K562 (cell line): ENCODE results near the gene EPB41L1. TPM values are rescaled to one million over a fixed set of nuclear protein-coding genes. Genes with fewer than 3 reads are reported as not detected.

Experiments
- ATAC-seq: fragments of 200-7000 bp; cut with Tn5 transposase; 3 replicates; pipeline ENCODE4 v1.9.1; 2020; ENCODE audit warnings: moderate library complexity
- BruUV-seq: library from RNA; stranded (reverse); fragments of 400-500 nt; replicated peaks from 2 replicates; lab custom pipeline; 2021; lab: Mats Ljungman, UMichigan
- CTCF ChIA-PET: fragments of 300-600 bp; formaldehyde crosslinking; extraction: SDS; loops from one replicate; lab custom pipeline; 2021; ENCODE audit warnings: low intra/inter-chr PET ratio; lab: Yijun Ruan, JAX
- POLR2A ChIA-PET: fragments of 300-600, 350-650 bp; sonication (Branson Sonifier 250); formaldehyde crosslinking; extraction: SDS; loops from one replicate; lab custom pipeline; 2021; ENCODE audit warnings: antibody characterized with exemption, inconsistent platforms; lab: Yijun Ruan, JAX
- DNase-seq, 4 experiments: peaks; one replicate each; pipeline versions ENCODE4 v3.0.0 to v3.0.0-alpha.2; 2011 to 2018; ENCODE audit warnings: low spot score in 3 of 4, mixed read lengths in 3 of 4; ENCODE audit errors: extremely low read depth in 1 of 4
- FAIRE-seq: peaks from 2 replicates; lab custom pipeline; 2011; peaks lifted over from hg19 to GRCh38; lab: Jason Lieb, UNC
- H2AFZ ChIP-seq: 2 replicates; pipeline ENCODE4 v1.6.0; 2011; ENCODE audit warnings: low read depth, low read length, control low read depth, inconsistent platforms
- H3K27ac ChIP-seq: fragments of 200-600 bp; 3 replicates; pipeline ENCODE4 v1.8.0; 2011; ENCODE audit warnings: low read depth, mild to moderate bottlenecking, control low read depth, inconsistent platforms, low read length, moderate library complexity, mixed read lengths; ENCODE audit errors: extremely low read depth
- H3K27me3 ChIP-seq, 2 experiments: fragments of 300-600 bp in 1 of 2; 2 replicates in 1 of 2; 3 replicates in 1 of 2; pipeline versions ENCODE4 v1.6.0 to v1.8.0; 2011; ENCODE audit warnings: inconsistent platforms in 2 of 2, low read length in 2 of 2, mild to moderate bottlenecking in 1 of 2, mixed read lengths in 1 of 2, moderate library complexity in 1 of 2; ENCODE audit not compliant: control insufficient read depth in 2 of 2, insufficient read depth in 2 of 2
- H3K36me3 ChIP-seq: fragments of 300-600 bp; 3 replicates; pipeline ENCODE4 v1.8.0; 2011; ENCODE audit warnings: mild to moderate bottlenecking, low read length, inconsistent platforms; ENCODE audit not compliant: control insufficient read depth, insufficient read depth
- H3K4me1 ChIP-seq, 2 experiments: fragments of 200-600 bp in 1 of 2; replicated peaks in 1 of 2; 2 replicates in 1 of 2; 3 replicates in 1 of 2; pipeline versions ENCODE4 v1.5.1 to v1.8.0; 2011; ENCODE audit warnings: inconsistent platforms in 2 of 2, low read length in 2 of 2, mild to moderate bottlenecking in 1 of 2, mixed read lengths in 1 of 2, moderate library complexity in 1 of 2; ENCODE audit not compliant: control insufficient read depth in 2 of 2, insufficient read depth in 2 of 2
- H3K4me2 ChIP-seq: 2 replicates; pipeline ENCODE4 v1.6.1; 2011; ENCODE audit warnings: low read length, control low read depth, inconsistent platforms, mixed read lengths; ENCODE audit not compliant: insufficient read depth
- H3K4me3 ChIP-seq: fragments of 200-600 bp; sonication (generic), shearing (Covaris generic); 2 replicates; pipeline ENCODE4 v1.5.1; 2016; ENCODE audit warnings: control low read depth, inconsistent platforms
- H3K79me2 ChIP-seq: fragments of 200-600 bp; 3 replicates; pipeline ENCODE4 v1.8.0; 2011; ENCODE audit warnings: low read length, inconsistent platforms; ENCODE audit not compliant: control insufficient read depth, insufficient read depth
- H3K9ac ChIP-seq, 2 experiments: 2 replicates each; pipeline versions ENCODE4 v1.6.0 to v1.6.1; 2011; ENCODE audit warnings: low read depth in 2 of 2, low read length in 2 of 2, control low read depth in 1 of 2, inconsistent platforms in 1 of 2, mild to moderate bottlenecking in 1 of 2, mixed read lengths in 1 of 2; ENCODE audit not compliant: insufficient read depth in 1 of 2
- H3K9me1 ChIP-seq: one replicate; pipeline ENCODE4 v1.6.0; 2011; ENCODE audit warnings: inconsistent platforms, mild to moderate bottlenecking, low read length, moderate library complexity; ENCODE audit not compliant: control insufficient read depth, insufficient read depth
- H3K9me3 ChIP-seq: replicated peaks from 2 replicates; pipeline ENCODE4 v1.5.1; 2011; ENCODE audit warnings: low read depth, low read length, inconsistent platforms; ENCODE audit not compliant: control insufficient read depth, insufficient read depth
- H4K20me1 ChIP-seq: replicated peaks from 2 replicates; pipeline ENCODE4 v1.6.1; 2011; ENCODE audit warnings: low read length, inconsistent platforms, mixed read lengths; ENCODE audit not compliant: control insufficient read depth, insufficient read depth
- CBX3 ChIP-seq, 2 experiments: IDR thresholded peaks; 1 replicate in 1 of 2; 2 replicates in 1 of 2; pipeline ENCODE4 v1.6.1; 2012; ENCODE audit warnings: inconsistent platforms in 2 of 2, low read length in 2 of 2, borderline replicate concordance in 1 of 2, control low read depth in 1 of 2
- CTCF ChIP-seq, 3 experiments: IDR thresholded peaks in 2 of 3; conservative IDR thresholded peaks in 1 of 3; 2 replicates each; pipeline ENCODE4 v1.5.1; 2011 to 2012; ENCODE audit warnings: low read length in 3 of 3, mild to moderate bottlenecking in 3 of 3, control low read depth in 2 of 3, improper control_type of control experiment in 1 of 3, inconsistent platforms in 1 of 3, low read depth in 1 of 3, mixed read lengths in 1 of 3, moderate library complexity in 1 of 3; ENCODE audit not compliant: insufficient read depth in 2 of 3
- KLF10 ChIP-seq: fragments of 250-450 bp; sonication (Bioruptor Pico); IDR thresholded peaks from 2 replicates; pipeline ENCODE4 v1.6.1; 2021; ENCODE audit warnings: matching md5 sums
- POLR3A ChIP-seq: IDR thresholded peaks from 2 replicates; pipeline ENCODE4 v1.6.1; 2011; ENCODE audit warnings: borderline replicate concordance, mild to moderate bottlenecking, moderate library complexity; ENCODE audit not compliant: insufficient read length, insufficient read depth; ENCODE audit errors: extremely low read depth
- ZBTB40 ChIP-seq, 2 experiments: fragments of 450-650 bp in 1 of 2; sonication (generic) in 1 of 2; formaldehyde crosslinking in 1 of 2; IDR thresholded peaks; 2 replicates each; pipeline versions ENCODE4 v1.7.1 to v1.9.0; 2016 to 2022; ENCODE audit warnings: inconsistent platforms in 1 of 2, mild to moderate bottlenecking in 1 of 2, missing genetic modification reagents in 1 of 2
- WGBS: fragments of 100-300 bp; shearing (Covaris generic); methylation state at CpG from one replicate; pipeline ENCODE4 v1.1.6; 2016; ENCODE audit warnings: low coverage, mixed read lengths; ENCODE audit not compliant: insufficient coverage; ENCODE audit errors: missing lambda C conversion rate; 5-methylcytosine and 5-hydroxymethylcytosine counted together
- in situ Hi-C: fragments of 300-500 bp; cut with MboI; formaldehyde crosslinking; loops from 4 replicates; pipeline ENCODE4 v1.15.0; 2018; ENCODE audit warnings: inconsistent platforms, mixed read lengths
- intact Hi-C: fragments of 100-400 bp; cut with micrococcal nuclease; formaldehyde crosslinking; loops from 2 replicates; pipeline ENCODE4 v1.14.2; 2022
- polyA plus RNA-seq, 8 experiments: library from polyadenylated mRNA; depleted of rRNA in 4 of 8; stranded (reverse) in 5 of 8; unstranded in 3 of 8; fragments of >200 nt; fragmentation: Nextera tagmentation in 2 of 8; fragmentation: Illumina TruSeq in 1 of 8; extraction: Ambion mirVana in 2 of 8; extraction: Trizol in 1 of 8; gene quantifications; 2 replicates each; pipeline versions ENCODE4 v1.2.1 to v1.2.3, GENCODE V29; 2011 to 2014; ENCODE audit warnings: inconsistent platforms in 1 of 8, missing spikeins in 1 of 8
- total RNA-seq, 7 experiments: library from RNA; depleted of rRNA in 6 of 7; stranded (reverse); fragments of >200 nt in 6 of 7; fragmentation: Illumina TruSeq in 2 of 7; extraction: Trizol in 2 of 7; gene quantifications; 2 replicates each; pipeline versions ENCODE4 v1.2.1 to v1.2.3, GENCODE V29; 2011 to 2021; ENCODE audit warnings: low replicate concordance in 1 of 7
- TF ChIP-seq, protein P1 (sequence below): sonication (generic); formaldehyde crosslinking; IDR thresholded peaks from 2 replicates; pipeline ENCODE4 v1.8.0; 2022; ENCODE audit warnings: mild to moderate bottlenecking, low read depth, missing genetic modification reagents

EPB41L1 gene
- total and polyA plus RNA-seq, 9 of the 15 experiments (the other 6 are each of a cell fraction or from before 2014, with no cell fraction given) = 0.11 to 4.3 (median 1.3) TPM

DNA sequence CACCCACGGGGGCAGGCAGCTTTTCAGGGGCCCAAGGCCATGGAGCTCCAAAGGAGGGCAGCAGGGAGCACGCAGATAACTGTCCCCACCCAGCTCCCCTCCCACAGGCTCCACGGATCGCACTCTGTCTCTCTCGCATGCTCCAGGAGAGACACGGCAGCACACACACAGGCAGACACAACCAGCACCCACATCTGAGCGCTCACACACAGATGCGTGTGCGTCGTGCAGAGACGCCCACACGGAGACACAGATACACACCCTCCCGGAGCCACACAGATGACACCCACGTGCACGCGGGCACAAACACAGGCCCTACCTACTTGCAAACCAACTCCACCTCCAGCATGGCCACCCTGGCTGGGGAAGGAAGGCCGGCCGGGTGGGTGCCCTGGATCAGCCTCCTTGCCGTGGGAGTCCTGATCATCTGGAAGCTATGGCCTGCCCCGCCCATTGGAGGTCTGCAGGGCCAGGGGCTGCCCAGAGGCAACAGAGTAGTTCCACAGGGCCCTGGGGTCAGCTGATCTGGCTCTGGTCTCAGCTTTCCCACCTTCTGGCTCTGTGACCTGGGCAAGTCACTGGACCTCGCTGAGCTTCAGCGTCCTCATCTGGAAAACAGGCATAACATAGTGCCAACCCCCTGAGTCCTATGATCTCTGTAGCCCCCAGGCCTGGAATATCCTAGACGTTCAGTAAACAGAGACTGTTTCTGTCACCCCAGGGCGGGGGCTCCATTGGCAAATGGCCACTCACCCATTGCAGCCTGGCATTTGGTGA is 113.3 kb downstream of the EPB41L1 start:
- H3K27me3 ChIP-seq = peaks cover 44 to 75% of the 10 kb centered on the region in 2 experiments; a peak in 4 of 5 replicates
- peaks cover 22% of the 10 kb centered on the region; the same call in 1 of the 2 replicates for H4K20me1 ChIP-seq
- peaks cover 0 to 11% of the 10 kb centered on the region in 2 experiments; a peak in 2 of 5 replicates for H3K4me1 ChIP-seq
- H3K9me3 ChIP-seq = no peaks in the 10 kb centered on the region
- intact Hi-C loops = no loop called here
- DNase-seq (peak in 1 of 4 experiments; percentile 17), ATAC-seq (peak; percentile 71), FAIRE-seq (no peak)
- H3K9me1 ChIP-seq = no peaks in the 10 kb centered on the region
- H3K79me2 ChIP-seq = no peaks in the 10 kb centered on the region
- BruUV-seq = no TSS peak
- WGBS = 5% methylated on average over 20 of the region's 24 CpGs
- H3K27ac ChIP-seq = no peak overlapping the region
- peak overlapping the region in 1 of 2 experiments; percentile 73; a peak in 1 of 4 replicates for H3K9ac ChIP-seq
- no peak overlapping the region for H3K4me2 ChIP-seq
- no peak overlapping the region for H3K4me3 ChIP-seq
- ChIA-PET POLR2A (no interaction called here), CTCF (interaction anchor here (0.5 kb wide), 1 partner anchor 59 kb away, joined by 3 read pairs; no protein-coding TSS in a partner anchor)
- no peak overlapping the region for H2AFZ ChIP-seq
- no peaks in the 10 kb centered on the region for H3K36me3 ChIP-seq
- in situ Hi-C loops = no loop called here
- TF ChIP-seq CTCF (IDR thresholded peaks at IDR 0.05 in 2 of 3, conservative IDR thresholded peaks at IDR 0.05 in 1 of 3; ENCODE audit: insufficient read depth in 2 of 3, low read depth in 1 of 3, low read length in 3 of 3) (peak; percentile 12 to 30 (median 24); a peak in 2 of 6 replicates), ZBTB40 (IDR thresholded peaks at IDR 0.05) (no peak), ZBTB40 (CRISPR knock-in tag; IDR thresholded peaks at IDR 0.05) (no peak), CBX3 (IDR thresholded peaks at IDR 0.05; ENCODE audit: borderline replicate concordance in 1 of 2, low read length in 2 of 2) (no peak), POLR3A (no peak), KLF10 (CRISPR knock-in tag) (no peak)
- TF ChIP-seq, protein P1, sequence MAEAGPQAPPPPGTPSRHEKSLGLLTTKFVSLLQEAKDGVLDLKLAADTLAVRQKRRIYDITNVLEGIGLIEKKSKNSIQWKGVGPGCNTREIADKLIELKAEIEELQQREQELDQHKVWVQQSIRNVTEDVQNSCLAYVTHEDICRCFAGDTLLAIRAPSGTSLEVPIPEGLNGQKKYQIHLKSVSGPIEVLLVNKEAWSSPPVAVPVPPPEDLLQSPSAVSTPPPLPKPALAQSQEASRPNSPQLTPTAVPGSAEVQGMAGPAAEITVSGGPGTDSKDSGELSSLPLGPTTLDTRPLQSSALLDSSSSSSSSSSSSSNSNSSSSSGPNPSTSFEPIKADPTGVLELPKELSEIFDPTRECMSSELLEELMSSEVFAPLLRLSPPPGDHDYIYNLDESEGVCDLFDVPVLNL (CRISPR knock-in tag) = no peak
